IPS-20b (cell line): ENCODE measurements around the gene TAOK1.

Source experiments
- H3K27ac ChIP-seq: one replicate; pipeline ENCODE4 v1.5.1; 2013; ENCODE audit warnings: low read length
- H3K27me3 ChIP-seq: 2 replicates; pipeline ENCODE4 v1.6.1; 2013; ENCODE audit warnings: mild to moderate bottlenecking, low read length, inconsistent platforms; ENCODE audit not compliant: insufficient read depth
- H3K36me3 ChIP-seq: 2 replicates; pipeline ENCODE4 v1.6.1; 2013; ENCODE audit warnings: low read depth, mild to moderate bottlenecking, inconsistent platforms, low read length, moderate library complexity; ENCODE audit not compliant: insufficient read depth
- H3K4me1 ChIP-seq: 2 replicates; pipeline ENCODE4 v1.6.1; 2013; ENCODE audit warnings: mild to moderate bottlenecking, control low read depth, inconsistent platforms, low read length, moderate library complexity; ENCODE audit not compliant: insufficient read depth
- H3K4me3 ChIP-seq: 2 replicates; pipeline ENCODE4 v1.5.1; 2013; ENCODE audit warnings: mild to moderate bottlenecking, low read length, inconsistent platforms
- H3K9ac ChIP-seq: 2 replicates; pipeline ENCODE4 v1.6.1; 2013; ENCODE audit warnings: low read depth, mild to moderate bottlenecking, inconsistent platforms, low read length, moderate library complexity
- H3K9me3 ChIP-seq: 2 replicates; pipeline ENCODE4 v1.6.1; 2013; ENCODE audit warnings: mild to moderate bottlenecking, low read depth, low read length, inconsistent platforms; ENCODE audit not compliant: insufficient read depth

Gene TAOK1

GRCh38 chr17:29567554-29568330 is 177.6 kb downstream of the TAOK1 start:
- no peaks in the 10 kb centered on the region for H3K36me3 ChIP-seq
- peak overlapping the region; percentile 67; the same call in 1 of the 2 replicates for H3K9ac ChIP-seq
- H3K9me3 ChIP-seq, result no peaks in the 10 kb centered on the region
- peaks cover 13% of the 10 kb centered on the region; the same call in 1 of the 2 replicates for H3K4me1 ChIP-seq
- H3K27me3 ChIP-seq, result peaks cover 78% of the 10 kb centered on the region
- H3K27ac ChIP-seq, result no peak overlapping the region
- H3K4me3 ChIP-seq, result peak overlapping the region; percentile 86

GRCh38 chr17:29568331-29569244 is 178.4 kb downstream of the TAOK1 start, which contains the start of gene TP53I13:
TSS of gene TP53I13 (plus strand) at chr17:29568701. CDS start at chr17:29568759, 58 bp downstream.
- Histone ChIP-seq H3K27ac (no peak within 1 kb of the TSS), H3K36me3 (no peaks in the 10 kb centered on the region), H3K9ac (peak within 1 kb of the TSS; percentile 79), H3K4me3 (peak within 1 kb of the TSS; percentile 87), H3K27me3 (peaks cover 78% of the 10 kb centered on the region), H3K4me1 (peaks cover 13% of the 10 kb centered on the region; the same call in 1 of the 2 replicates), H3K9me3 (no peaks in the 10 kb centered on the region)

- H3K27me3 ChIP-seq, result peaks cover 72% of the 10 kb centered on the region
- peaks cover 3% of the 10 kb centered on the region for H3K36me3 ChIP-seq
- H3K4me1 ChIP-seq, result peaks cover 13% of the 10 kb centered on the region; the same call in 1 of the 2 replicates
- peak overlapping the region; percentile 79; the same call in 1 of the 2 replicates for H3K9ac ChIP-seq
- no peaks in the 10 kb centered on the region for H3K9me3 ChIP-seq
- H3K4me3 ChIP-seq, result peak overlapping the region; percentile 87
- H3K27ac ChIP-seq, result no peak overlapping the region
Measured at GRCh38 chr17:29569245-29569950, 179.2 kb downstream of the TAOK1 start.

- H3K27ac ChIP-seq, result no peak overlapping the region
- peaks cover 10% of the 10 kb centered on the region; the same call in 1 of the 2 replicates for H3K4me1 ChIP-seq
Measured at GRCh38 chr17:29570521-29570920, 180.4 kb downstream of the TAOK1 start.

GRCh38 chr17:29571486-29571882 is 181.3 kb downstream of the TAOK1 start:
- no peaks in the 10 kb centered on the region for H3K9me3 ChIP-seq
- peaks cover 51% of the 10 kb centered on the region for H3K27me3 ChIP-seq
- H3K4me3 ChIP-seq, result no peak overlapping the region
- H3K36me3 ChIP-seq, result peaks cover 22% of the 10 kb centered on the region
- H3K9ac ChIP-seq, result no peak overlapping the region
- no peak overlapping the region for H3K27ac ChIP-seq
- 0 out of 2 replicates have a peak, but pooled peaks cover 7% of the 10 kb centered on the region for H3K4me1 ChIP-seq

More at GRCh38 chr17:29570521-29570920, 180.4 kb downstream of the TAOK1 start:
- Histone ChIP-seq H3K4me3 (no peak overlapping the region), H3K9ac (no peak overlapping the region), H3K36me3 (peaks cover 13% of the 10 kb centered on the region), H3K9me3 (no peaks in the 10 kb centered on the region), H3K27me3 (peaks cover 61% of the 10 kb centered on the region)

- no peak overlapping the region for H3K27ac ChIP-seq
- H3K9ac ChIP-seq, result no peak overlapping the region
- H3K27me3 ChIP-seq, result peaks cover 45% of the 10 kb centered on the region
- peaks cover 27% of the 10 kb centered on the region for H3K36me3 ChIP-seq
- H3K4me3 ChIP-seq, result peak overlapping the region; percentile 38; the same call in 1 of the 2 replicates
- 0 out of 2 replicates have a peak, but pooled peaks cover 7% of the 10 kb centered on the region for H3K4me1 ChIP-seq
- no peaks in the 10 kb centered on the region for H3K9me3 ChIP-seq
Measured at GRCh38 chr17:29571883-29572681, 181.9 kb downstream of the TAOK1 start.

- no peak overlapping the region for H3K27ac ChIP-seq
- peaks cover 35% of the 10 kb centered on the region for H3K36me3 ChIP-seq
- peak overlapping the region; percentile 38; the same call in 1 of the 2 replicates for H3K4me3 ChIP-seq
- no peak overlapping the region for H3K9ac ChIP-seq
- peaks cover 37% of the 10 kb centered on the region for H3K27me3 ChIP-seq
- 0 out of 2 replicates have a peak, but pooled peaks cover 7% of the 10 kb centered on the region for H3K4me1 ChIP-seq
- H3K9me3 ChIP-seq, result no peaks in the 10 kb centered on the region
Measured at GRCh38 chr17:29572691-29573557, 182.8 kb downstream of the TAOK1 start.

- H3K4me3 ChIP-seq, result no peak overlapping the region
- peaks cover 41% of the 10 kb centered on the region for H3K36me3 ChIP-seq
- no peak overlapping the region for H3K9ac ChIP-seq
- no peak overlapping the region for H3K27ac ChIP-seq
- H3K27me3 ChIP-seq, result peaks cover 33% of the 10 kb centered on the region
- H3K4me1 ChIP-seq, result 0 out of 2 replicates have a peak, but pooled peaks cover 7% of the 10 kb centered on the region
- H3K9me3 ChIP-seq, result no peaks in the 10 kb centered on the region
Measured at GRCh38 chr17:29573558-29573869, 183.4 kb downstream of the TAOK1 start.

GRCh38 chr17:29573871-29574731 is 183.9 kb downstream of the TAOK1 start:
- H3K27ac ChIP-seq, result no peak overlapping the region

More at GRCh38 chr17:29573871-29574731, 183.9 kb downstream of the TAOK1 start:
- 0 out of 2 replicates have a peak, but pooled peaks cover 6% of the 10 kb centered on the region for H3K4me1 ChIP-seq
- H3K4me3 ChIP-seq, result no peak overlapping the region
- no peaks in the 10 kb centered on the region for H3K9me3 ChIP-seq
- peaks cover 44% of the 10 kb centered on the region for H3K36me3 ChIP-seq
- peaks cover 29% of the 10 kb centered on the region for H3K27me3 ChIP-seq
- no peak overlapping the region for H3K9ac ChIP-seq
